NCI-H226 (cell line): ENCODE measurements around the gene ELOA.
"Not testable (repeated sequence)": the region's sequence is repeated elsewhere in the genome, so short reads cannot be mapped to it uniquely, and the experiment has no call there.

ENCODE experiments used
- DNase-seq: peaks from one replicate; pipeline ENCODE4 v3.0.0-alpha.2; 2015

The ELOA gene, protein sequence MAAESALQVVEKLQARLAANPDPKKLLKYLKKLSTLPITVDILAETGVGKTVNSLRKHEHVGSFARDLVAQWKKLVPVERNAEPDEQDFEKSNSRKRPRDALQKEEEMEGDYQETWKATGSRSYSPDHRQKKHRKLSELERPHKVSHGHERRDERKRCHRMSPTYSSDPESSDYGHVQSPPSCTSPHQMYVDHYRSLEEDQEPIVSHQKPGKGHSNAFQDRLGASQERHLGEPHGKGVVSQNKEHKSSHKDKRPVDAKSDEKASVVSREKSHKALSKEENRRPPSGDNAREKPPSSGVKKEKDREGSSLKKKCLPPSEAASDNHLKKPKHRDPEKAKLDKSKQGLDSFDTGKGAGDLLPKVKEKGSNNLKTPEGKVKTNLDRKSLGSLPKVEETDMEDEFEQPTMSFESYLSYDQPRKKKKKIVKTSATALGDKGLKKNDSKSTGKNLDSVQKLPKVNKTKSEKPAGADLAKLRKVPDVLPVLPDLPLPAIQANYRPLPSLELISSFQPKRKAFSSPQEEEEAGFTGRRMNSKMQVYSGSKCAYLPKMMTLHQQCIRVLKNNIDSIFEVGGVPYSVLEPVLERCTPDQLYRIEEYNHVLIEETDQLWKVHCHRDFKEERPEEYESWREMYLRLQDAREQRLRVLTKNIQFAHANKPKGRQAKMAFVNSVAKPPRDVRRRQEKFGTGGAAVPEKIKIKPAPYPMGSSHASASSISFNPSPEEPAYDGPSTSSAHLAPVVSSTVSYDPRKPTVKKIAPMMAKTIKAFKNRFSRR

DNA sequence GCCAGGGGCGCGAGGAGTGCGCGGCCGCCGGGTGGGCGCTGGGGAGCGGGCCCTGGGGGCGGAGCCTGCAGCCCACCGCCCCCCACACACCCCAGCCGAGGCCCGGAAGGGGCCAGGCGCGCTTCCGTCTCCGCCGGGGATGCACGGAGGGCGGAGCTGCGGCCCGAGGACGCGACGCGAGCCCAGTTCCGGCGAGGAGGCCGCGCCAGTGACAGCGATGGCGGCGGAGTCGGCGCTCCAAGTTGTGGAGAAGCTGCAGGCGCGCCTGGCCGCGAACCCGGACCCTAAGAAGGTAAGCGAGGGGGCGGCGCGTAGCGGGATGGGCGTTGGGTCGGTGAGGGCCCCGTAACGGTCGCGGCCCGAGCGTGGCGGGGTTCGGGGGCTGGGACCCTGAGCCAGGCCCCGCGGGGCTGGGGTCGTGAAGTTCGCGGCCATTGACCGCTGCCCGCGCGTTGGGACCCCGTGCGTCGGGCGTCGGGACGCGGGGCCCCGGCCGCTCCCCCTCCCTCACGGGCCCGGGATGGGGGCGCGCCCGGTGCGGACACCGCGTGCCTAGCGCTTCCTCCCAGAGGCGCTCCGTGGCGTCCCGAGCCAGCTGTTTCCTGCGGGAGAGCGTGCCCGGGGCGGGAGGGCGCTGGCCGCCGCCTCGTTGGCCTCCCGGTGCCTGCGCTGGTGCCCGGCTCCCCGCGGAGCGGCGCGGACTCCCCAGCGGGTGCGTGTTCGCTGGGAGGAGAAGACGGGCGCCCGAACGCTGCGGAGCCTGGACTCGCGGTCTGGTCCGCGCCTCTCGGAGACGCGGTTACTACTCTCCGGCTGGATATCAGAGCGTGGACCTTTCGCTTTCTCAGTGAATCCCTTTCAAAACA is at the start of gene ELOA:
ELOA (plus strand) TSS at position 185 of the 866 bp plus-strand sequence; CDS start at position 218, 33 bp downstream.
- DNase-seq = peak; percentile 74

DNA sequence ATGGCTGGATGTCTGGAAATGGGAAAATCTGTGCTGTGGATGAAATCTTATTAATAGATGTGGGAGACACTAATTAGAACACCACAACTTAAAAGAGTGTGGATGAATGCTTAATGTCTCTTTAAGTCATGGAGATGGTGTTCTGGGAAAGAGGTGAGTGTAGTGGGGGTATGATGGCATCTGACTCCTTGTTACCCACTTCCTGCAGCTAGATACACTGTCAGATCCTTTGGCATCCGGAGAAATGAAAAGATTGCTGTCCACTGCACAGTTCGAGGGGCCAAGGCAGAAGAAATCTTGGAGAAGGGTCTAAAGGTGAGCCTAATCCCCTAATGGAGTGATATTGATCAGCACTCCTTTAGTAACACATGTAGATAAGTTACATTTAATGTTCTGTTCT is 49.7 kb upstream of the ELOA start:
- DNase-seq = no peak

DNA sequence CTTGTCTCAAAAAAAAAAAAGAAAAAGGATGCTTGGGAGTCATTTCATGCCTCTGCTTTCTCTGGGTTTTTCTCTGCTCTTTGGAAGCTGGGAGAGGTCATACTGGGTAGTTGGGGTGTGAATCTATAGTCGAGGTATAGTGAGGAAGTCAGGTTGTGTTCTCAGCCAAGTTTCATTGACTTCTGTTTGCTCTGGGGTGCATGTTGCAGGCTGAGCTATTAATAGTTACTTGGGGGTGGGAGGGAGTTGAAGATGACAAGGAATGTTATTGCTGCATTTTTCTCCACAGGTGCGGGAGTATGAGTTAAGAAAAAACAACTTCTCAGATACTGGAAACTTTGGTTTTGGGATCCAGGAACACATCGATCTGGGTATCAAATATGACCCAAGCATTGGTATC is 48.9 kb upstream of the ELOA start:
- no peak for DNase-seq

DNA sequence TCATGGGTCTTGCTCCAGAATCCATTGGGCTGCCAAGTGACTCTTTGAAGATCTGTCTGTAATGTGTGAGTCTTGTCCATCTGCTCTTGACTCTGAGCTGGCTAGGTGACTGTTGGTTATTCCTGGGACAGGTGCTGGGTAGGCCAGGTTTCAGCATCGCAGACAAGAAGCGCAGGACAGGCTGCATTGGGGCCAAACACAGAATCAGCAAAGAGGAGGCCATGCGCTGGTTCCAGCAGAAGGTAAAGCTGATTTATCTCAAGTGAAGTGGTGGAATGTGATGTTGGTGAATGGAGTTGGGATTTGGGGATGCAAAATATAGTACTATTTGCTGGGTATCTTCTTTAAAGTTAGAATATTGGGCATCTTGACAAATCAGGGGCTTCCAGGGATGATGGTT is 47.6 kb upstream of the ELOA start:
- no peak for DNase-seq

DNA sequence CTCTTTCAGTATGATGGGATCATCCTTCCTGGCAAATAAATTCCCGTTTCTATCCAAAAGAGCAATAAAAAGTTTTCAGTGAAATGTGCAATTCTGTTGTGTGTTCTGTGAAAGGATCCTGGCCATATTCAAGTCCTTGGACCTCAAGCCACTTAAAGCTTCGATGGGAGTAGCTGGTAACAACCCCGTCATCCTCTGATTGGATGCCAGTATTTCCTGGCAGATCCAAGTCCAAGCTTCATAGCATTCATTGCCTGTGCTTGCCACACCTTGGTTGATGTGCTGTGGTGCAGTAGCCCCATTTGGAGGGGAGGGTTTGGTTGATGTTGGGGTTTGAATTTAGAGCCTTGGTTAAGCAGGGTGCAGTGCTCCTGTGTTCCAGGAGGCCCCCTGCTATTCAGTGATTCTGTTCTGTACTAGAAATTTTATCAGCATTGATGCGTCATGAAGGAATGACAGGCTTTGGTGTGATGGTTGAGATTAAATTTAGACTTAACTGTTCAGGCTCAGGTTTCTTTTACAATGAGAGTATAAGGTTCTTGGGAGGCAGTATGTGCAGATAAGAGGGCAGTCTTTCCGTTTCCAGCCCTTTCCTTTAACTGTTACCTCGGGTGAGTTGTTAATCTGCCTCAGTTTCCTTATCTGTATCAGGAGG is 46.8 kb upstream of the ELOA start:
- DNase-seq = no peak

DNA sequence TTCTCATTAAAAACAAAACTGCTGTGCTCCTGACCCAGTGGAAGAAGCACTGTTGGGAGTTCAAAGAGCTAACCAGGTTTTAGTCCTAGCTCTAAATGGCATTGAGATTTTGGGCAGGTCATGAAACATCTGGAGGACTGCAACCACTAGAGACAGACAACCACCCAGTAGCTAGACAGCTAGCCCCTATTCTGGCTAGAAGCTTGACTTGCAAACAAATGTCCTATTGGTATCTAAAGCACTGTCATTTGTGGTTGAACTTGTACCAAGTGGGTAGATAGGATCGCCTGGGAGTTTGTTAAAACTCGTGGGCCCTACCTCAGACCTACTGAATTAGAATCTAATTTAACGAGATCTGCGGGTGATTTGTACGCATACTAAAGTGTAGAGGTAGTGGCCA is 44.8 kb upstream of the ELOA start:
- DNase-seq = no peak

DNA sequence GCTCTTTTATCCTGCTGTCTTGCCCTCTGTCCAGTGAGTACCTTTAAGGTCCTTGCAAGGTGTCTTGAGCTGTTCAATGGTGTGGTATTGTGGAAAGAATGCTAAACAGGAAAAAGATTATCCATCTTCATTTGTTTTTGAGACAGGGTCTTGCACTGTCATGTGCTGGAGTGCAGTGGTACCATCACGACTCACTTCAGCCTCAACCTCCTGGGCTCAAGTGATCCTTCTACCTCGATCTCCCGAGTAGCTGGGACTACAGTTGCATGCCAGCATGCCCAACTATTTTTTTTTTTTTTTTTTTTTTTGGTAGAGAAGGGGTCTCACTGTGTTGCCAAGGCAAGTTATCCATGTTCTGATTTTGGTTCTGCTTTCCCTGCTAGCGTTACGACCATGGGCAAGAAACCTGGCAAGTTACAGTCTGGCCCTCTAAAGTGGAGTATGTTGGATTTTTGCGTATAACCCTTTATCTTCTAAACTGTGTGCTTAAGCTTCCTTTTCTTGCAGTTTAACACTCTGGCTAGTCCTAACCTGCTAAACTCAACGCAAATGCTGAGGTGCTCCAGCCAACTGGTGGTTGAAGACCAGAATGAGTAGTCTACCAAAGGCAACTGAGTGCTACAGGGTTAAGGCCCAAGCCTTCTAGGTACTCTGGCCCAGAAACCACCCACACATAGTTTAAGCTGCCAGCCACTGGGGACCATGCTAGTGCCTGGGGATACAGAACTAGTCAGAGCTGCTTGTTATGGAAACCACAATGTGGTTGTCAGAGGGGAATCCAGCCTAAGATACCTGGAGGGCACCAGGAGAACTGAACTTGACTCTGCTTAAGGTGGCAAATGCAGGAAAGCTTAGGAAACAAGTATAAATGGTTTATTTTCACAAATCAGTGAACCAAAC is 43.7 kb upstream of the ELOA start:
- DNase-seq = peak; percentile 38

DNA sequence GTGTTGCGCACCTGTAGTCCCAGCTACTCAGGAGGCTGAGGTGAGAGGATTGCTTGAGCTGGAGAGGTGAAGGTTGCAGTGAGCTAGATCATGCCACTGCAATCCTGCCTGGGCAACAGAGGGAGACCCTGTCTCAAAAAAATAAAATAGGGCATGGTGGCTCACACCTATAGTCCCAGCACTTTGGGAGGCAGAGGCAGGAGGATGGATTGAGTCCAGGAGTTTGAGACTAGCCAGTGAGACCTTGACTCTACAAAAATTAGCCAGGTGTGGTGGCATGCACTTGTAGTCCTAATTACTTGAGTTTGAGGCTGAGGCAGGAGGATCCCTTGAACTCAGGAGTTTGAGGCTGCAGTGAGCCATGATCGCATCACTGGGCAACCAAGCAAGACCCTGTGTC is 42.0 kb upstream of the ELOA start:
- DNase-seq = no peak

DNA sequence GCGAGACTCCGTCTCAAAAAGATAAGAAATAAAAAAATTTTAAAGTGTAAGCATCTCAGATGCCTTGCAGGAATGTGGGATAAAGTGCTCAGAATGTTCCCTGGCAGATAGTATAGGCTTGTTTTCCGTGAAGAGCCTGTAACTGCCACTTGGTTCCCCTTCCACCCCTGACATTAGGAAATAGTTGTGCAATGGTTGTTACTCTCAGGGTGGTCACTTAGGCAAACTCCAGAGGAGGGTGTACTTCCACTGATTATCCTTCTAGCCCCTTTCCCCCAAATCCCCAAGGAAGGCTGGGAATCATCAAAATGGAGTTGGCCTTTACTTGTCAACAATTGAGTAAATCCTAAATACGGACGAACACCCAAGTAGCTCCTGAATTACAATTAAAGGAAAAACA is 41.3 kb upstream of the ELOA start:
- no peak for DNase-seq

DNA sequence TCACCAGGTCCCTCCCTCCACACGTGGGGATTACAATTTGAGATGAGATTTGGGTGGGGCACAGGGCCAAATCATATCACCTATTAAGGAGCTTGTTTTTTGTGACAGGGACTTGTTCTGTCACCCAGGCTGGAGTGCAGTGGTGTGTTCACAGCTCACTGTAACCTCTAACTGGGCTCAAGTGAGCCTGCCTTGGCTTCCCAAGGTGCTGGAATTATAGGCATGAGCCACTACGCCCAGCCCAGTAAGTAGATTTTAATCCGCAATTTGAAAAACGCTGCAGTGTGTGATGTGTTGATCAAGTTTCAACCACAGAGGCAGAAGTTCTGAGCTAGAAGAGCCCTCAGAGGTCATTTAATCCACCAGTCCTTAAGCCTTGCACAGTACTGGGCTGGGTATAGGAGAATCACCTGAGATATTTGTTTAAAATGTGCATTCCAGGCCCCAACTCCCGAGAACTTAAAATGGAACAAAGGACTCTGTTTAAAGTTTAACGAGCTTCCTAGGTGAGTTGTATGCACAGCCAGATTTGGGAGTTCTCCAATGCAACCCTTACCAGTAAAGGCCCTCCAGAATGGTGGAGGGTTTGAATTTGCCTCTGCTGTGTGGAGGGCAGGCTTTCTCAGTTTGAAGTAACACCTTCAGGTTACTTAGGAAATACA is 38.3 kb upstream of the ELOA start:
- DNase-seq = no peak

DNA sequence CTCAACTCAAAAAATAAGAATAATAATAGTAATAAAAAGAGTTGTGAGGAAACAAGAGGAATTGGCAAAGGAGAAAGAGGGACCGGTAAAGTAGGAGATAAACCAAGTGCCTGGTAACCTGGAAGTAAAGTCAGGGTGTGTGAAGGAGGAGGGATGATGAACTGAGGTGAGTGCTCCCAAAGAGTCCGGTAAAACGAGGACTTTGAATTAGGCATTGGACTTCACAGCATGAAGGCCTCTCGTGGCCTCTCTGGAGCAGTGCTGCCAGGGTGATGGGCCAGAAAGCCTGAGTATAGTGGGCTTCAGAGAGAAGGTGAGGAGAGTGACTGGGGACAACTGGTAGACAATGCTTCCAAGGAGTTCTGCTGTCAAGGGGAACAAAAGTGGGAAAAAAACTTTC is 34.0 kb upstream of the ELOA start:
- no peak for DNase-seq

DNA sequence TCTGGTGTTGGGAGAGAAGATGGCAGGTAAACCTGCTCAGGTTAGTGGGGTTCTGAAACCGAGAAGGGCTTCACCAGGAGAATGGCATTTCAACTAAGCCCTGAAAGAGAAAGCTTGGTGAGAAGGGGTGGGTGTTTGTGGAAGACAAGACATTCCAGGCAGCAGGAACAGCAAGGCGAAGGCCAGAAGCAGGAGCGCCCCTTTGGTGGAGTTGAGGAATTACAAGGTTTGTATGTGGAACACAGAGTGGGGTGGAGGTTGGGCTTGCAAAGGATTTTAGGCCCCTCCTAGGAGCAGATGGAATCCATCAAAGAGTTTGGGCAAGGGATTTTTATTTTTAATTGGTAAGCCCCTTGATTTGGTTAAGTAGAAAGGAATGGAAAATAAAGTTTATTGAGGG is 24.8 kb upstream of the ELOA start:
- peak; percentile 48 for DNase-seq

DNA sequence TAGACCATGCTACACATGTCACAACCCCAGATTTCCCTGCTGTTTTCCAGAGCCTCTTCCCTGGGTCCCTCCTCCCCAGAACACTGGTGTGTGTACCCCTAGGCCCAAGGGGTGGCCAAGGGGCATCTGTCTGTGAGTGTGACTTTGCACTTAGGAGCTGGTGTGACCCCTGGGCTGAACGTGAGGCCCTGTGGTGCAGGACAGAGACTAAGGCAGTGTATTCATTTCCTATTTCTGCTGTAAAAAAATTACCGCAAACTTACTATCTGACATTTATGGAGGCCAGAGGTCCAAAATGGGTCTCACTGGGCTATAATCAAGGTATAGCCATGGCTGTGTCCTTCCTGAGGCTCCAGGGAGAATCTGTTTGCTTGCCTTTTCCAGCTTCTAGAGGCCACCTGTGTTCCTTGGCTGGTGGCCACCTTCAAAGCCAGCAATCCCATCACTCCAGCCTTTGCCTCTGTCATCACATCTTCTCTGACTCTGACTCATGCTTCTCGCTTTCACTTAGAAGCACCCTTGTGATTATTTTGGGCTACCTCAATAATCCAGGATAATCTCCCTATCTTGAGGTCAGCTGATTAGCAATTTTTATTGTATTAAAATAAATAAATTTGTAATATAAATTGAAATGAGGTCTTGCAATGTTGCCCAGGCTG is 24.0 kb upstream of the ELOA start:
- DNase-seq = peak; percentile 12

DNA sequence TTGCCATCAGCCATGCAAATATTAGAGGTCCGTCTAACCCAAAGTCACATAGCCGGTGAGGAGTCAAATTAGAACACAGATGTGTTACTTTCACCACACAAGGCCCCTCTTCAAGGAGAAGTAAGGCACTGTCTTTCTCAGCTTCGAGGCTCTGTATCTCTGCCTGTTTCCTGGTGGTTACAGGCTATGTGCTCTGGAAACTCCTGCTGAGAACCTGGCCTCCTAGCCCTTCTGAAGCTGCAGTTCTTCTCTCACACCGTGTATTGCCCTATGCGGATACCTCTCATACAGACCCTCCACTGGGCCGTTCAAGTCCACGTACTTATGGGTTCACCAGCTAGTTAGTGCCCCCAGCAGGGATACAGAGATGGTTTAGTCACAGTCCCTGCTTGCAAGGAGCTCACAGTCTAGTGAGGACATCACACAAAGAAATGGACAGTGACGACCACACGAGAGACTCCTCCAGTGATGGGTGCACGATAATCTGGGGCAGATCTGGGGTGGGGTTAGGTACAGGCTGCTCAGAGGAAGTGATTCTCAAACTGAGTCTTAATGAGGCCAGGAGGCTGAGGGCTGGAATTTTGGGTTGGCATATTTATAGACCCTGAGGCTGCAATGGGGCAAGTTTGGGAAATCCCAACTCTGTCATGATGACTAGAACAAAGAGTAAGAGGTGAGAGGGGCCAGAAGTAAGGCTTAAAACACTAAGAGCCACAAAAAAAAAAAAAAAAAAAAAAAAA is 22.8 kb upstream of the ELOA start:
- DNase-seq = peak; percentile 14

DNA sequence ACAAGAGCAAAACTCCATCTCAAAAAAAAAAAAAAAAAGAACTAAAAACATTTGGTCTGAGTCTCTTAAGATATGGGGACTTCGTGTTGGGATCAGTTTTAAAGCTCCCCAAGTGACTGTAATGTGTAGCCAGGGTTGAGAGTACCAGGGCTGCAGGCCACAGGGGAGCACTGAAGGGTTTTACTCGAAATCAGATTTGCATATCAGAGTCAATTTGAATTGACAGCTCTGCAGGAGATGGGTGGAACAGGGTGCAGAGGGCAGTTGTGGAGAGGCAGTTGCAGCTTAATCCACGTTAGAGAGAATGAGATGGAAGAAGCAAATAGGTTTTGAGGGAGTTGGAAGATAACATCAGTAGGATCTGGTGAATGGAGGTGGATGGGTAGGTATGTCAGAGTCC is 20.6 kb upstream of the ELOA start:
- no peak for DNase-seq

DNA sequence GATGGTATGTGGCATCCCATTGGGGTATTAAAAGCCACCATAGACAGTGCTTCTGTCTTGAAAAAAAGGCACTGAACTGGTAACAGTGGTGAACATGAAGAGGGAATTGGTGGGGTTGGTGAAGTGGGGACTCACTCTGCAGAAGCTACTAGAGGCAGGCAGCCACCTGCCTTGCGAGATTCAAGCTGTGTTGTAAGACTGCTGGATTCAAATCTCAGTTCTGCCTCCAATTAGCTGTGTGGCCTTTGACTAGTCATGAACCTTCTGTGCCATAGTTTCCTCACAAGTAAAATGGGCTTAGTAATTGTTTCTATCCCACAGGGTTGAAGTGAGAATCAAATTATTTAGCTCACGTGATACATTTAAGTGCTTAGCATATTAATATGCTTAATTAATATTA is 16.6 kb upstream of the ELOA start:
- no peak for DNase-seq

DNA sequence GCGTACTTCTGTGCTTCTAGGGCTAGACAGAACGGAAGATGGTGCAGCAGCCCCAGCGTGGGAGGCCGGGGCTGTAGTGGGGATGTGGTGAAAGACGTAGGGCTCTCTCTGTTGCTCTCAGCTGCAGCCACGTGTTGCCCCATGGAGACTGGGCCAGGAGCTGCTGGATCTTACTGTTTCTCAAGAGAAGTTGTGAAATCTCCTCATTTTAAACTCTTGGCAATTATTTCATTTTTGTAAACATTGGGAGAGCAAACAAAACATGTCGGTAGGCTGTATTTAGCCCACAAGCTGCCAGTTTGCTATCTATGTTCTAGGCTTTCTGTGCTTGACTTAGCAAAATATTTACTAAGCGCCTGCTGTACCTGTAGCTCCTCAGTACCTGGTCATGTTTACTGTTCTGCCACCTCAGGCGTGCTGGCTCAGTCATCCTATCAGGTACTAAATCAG is 15.9 kb upstream of the ELOA start:
- DNase-seq = no peak

DNA sequence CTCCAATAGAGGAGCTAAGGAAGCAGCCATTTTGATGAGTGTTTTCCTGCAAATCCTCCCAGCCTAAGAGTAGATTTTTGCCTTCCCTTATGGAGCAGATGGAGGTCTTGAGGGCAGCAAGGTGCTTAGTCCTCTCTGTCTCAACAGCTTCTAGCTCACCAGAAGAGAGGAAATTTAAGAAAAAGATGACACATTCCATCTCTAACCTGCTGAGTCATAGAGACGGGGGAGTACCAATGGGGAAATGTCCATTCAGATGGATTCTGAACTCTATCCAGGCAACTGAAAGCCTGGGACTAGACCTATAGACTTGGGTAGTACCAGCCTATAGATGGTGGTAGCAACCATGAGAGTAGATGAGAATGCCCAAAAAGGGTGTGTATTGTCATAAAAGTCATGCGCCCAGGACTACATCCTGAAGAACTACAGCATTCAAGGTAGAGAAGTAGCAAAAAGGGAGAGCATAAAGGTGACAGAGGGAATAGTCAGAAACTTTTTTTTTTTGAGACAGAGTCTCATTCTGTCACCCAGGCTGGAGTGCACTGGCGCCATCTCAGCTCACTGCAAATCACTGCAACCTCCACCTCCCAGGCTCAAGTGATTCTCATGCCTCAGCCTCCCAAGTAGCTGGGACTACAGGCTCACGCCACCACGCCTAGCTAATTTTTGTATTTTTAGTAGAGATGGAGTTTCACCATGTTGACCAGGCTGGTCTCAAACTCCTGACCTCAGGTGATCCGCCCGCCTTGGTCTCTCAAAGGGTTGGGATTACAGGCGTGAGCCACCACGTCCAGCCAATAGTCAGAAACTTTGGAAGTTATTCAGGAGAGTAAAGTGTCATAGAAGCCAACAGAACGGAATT is 10.7 kb upstream of the ELOA start:
- peak; percentile 58 for DNase-seq

DNA sequence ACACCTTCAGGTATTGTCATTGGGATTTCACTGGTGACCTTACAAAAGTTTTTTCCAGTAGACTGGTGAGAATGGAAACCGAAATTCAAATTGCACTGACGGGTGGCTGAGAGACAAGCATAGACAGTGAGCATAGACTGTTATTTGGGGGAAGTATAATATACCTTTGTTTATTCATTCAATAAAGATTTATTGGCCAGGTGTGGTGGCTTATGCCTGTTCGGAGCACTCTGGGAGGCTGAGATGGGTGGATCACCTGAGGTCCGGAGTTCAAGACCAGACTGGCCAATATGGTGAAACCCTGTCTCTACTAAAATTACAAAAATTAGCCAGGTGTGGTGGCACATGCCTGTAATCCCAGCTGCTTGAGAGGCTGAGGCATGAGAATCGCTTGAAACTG is 10.0 kb upstream of the ELOA start:
- not testable (repeated sequence) for DNase-seq
